ENCODE measurements around the gene KITLG. TPM values are rescaled to one million over a fixed set of nuclear protein-coding genes. Genes with fewer than 3 reads are reported as not detected.

Gene KITLG
- total RNA-seq, 1 donor from 2014 or later: not detected

DNA sequence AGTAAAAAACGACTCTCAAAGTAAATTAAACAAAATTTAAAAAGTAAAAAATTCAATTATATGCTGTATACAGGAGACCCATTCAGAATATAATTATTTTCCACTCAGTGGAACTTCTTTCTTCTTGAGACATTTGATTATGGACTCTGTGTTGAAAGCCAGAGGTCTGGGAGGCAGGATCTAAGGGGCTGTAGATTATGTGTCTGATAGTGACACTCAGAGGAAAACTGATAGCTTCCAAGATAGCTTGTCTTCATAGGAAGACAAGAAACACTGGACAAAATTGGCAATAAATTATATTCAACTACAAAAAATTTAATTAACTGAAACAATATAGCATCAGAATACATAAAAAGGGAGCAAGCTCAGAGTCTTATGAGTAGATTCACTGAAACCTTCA, 135.8 kb downstream of the KITLG start:
- H3K27ac Mint-ChIP-seq: no peak overlapping the region
- intact Hi-C loops (cut with micrococcal nuclease): no loop called here
- ATAC-seq (ENCODE audit: low read depth) (no peak), DNase-seq (no peak)
- no peaks in the 10 kb centered on the region for H3K9me3 Mint-ChIP-seq
- TF ChIP-seq, protein P1, sequence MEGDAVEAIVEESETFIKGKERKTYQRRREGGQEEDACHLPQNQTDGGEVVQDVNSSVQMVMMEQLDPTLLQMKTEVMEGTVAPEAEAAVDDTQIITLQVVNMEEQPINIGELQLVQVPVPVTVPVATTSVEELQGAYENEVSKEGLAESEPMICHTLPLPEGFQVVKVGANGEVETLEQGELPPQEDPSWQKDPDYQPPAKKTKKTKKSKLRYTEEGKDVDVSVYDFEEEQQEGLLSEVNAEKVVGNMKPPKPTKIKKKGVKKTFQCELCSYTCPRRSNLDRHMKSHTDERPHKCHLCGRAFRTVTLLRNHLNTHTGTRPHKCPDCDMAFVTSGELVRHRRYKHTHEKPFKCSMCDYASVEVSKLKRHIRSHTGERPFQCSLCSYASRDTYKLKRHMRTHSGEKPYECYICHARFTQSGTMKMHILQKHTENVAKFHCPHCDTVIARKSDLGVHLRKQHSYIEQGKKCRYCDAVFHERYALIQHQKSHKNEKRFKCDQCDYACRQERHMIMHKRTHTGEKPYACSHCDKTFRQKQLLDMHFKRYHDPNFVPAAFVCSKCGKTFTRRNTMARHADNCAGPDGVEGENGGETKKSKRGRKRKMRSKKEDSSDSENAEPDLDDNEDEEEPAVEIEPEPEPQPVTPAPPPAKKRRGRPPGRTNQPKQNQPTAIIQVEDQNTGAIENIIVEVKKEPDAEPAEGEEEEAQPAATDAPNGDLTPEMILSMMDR (IDR thresholded peaks at IDR 0.05): no peak
- H3K4me3 Mint-ChIP-seq: no peak overlapping the region
- H3K4me1 Mint-ChIP-seq: no peaks in the 10 kb centered on the region
- POLR2A ChIA-PET: no interaction called here
- H3K27me3 Mint-ChIP-seq: no peaks in the 10 kb centered on the region
- CTCF ChIA-PET: no interaction called here
- H3K36me3 Mint-ChIP-seq (ENCODE audit: low read depth): no peaks in the 10 kb centered on the region
